Effector CD4-positive, alpha-beta T cell (primary cell): ENCODE measurements around the gene PCOLCE2. TPM values are rescaled to one million over a fixed set of nuclear protein-coding genes. Genes with fewer than 3 reads are reported as not detected.

Source experiments
- DNase-seq: peaks from one replicate; pipeline ENCODE4 v3.0.0-alpha.2; 2020
- total RNA-seq: gene quantifications from one replicate; lab custom pipeline; 2026; lab: John Stamatoyannopoulos, UW

Gene PCOLCE2, protein sequence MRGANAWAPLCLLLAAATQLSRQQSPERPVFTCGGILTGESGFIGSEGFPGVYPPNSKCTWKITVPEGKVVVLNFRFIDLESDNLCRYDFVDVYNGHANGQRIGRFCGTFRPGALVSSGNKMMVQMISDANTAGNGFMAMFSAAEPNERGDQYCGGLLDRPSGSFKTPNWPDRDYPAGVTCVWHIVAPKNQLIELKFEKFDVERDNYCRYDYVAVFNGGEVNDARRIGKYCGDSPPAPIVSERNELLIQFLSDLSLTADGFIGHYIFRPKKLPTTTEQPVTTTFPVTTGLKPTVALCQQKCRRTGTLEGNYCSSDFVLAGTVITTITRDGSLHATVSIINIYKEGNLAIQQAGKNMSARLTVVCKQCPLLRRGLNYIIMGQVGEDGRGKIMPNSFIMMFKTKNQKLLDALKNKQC
- total RNA-seq = not detected

DNA sequence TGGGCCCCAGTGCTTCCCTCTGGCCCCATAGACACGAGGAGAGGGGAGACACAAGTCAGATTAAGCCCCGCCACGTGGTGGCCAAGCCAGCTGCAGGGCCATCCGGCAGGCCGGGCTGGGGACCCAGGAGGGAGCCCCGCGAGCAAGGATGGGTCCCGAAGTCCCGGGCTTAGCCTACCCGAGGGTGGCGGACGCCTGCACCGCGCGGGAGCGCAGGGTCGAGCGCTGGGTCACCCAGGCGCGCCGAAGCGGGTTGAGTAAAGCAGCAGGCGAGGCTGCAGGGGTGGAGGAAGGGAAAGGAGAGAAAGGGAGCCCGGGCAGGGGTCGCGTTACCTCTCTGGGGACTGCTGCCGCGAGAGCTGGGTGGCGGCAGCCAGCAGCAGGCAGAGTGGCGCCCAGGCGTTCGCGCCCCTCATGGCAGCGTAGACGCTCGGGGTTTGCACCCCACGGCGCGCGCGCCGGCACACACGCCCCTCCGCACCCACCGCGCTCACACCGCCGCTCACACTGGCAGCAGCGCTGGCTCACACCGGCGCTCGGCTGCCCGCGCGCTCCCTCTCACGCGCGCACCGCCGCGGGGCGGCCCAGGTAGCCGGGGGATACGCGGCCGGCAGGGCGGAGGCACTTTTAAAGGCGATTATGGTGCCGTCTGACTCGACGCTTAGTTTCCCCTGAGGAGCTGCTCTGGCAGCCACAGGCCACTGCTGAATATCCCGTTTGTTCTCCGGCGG lies at the start of gene PCOLCE2:
PCOLCE2 (minus strand) TSS at position 603 of the 731 bp plus-strand sequence; CDS start at position 416, 187 bp downstream.
- no peak for DNase-seq

DNA sequence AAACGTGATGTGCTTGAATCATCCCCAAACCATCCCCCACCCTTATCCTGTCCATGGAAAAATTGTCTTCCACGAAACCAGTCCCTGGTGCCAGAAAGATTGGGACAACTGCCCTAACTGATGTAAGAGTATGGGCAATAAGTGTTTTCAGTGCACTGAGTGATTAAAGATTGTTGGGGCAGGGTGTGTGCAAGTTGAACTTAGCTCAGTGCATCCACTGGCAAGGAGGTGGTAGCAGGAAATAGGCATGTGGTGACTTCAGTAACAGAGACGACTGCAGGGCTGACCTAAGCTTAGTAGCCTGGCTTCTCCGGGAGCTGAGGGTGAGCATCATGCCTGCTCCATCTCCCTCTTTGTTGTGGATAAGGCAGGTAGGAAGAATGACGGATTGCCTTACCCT lies 47.1 kb upstream of the PCOLCE2 start:
- no peak for DNase-seq

DNA sequence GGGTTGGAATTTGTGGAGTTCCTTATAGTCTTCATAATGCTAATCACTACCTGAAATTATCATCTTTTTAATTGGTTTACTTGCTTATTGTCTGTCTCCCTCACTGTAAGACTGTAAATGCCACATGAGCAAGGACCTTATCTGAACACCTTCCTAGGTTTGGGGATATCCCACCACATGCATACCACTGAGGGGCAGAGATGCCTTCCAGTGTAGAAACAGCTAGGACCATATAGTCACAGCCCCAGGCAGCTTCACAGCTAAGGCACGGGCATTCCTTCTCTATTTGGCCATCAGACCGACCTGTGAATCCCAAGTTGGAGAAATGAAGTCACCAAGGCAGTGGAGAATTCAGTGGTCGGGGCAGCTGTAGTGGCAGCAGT lies 46.0 kb upstream of the PCOLCE2 start:
- no peak for DNase-seq

DNA sequence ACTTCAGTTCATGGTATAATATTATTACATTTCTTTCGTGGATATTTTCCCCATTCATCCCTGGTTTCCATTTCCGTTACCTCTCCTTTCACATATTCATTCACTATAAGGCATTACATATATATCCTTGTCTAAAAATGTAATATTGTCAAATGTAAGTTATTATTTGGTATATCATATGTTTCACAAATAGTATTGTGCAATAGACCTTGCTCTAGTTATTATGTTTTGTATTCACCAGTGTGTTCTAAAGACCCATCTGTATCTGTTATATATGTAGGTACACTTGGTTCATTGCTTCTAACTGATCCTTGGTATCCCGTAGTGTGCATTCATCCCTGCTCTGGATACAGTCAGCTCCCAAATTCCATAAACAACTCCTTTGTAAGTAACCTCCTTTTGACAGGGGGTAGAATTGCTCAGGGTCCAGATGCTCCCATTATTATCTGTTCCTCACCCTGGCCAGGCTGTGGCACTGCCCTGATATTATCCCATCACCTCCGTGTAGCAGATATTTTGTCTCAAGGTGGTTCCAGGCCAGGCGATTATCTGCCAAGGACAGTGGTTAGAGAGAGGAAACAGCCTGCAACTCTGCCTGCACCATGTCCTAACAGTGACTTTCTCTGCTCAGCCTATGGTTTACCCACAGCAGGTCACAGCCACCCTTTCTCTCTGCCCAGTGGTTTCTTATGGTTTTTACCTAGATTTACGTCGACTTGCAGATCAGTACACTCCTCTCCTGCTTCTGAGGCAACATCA lies 45.4 kb upstream of the PCOLCE2 start:
- DNase-seq = no peak

DNA sequence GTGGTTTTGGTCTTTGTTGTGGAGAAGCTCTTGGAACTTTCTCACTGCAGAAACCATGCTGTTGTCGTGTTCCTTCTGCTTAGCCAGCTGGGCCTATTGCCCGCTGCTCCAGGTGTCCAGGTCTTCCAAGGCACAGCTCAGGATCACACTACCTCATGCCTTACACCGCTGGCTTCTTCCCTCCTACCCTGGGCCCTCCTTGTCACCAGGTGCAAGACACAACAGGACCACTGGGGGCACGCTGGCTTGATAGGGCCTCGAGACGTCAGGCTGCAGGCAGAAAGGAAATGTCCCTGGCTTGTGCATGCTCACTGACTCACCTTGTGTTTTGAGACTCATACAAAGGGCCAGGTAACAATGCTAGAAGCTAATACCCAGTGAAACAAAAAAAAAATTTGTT lies 42.3 kb upstream of the PCOLCE2 start:
- DNase-seq = no peak

DNA sequence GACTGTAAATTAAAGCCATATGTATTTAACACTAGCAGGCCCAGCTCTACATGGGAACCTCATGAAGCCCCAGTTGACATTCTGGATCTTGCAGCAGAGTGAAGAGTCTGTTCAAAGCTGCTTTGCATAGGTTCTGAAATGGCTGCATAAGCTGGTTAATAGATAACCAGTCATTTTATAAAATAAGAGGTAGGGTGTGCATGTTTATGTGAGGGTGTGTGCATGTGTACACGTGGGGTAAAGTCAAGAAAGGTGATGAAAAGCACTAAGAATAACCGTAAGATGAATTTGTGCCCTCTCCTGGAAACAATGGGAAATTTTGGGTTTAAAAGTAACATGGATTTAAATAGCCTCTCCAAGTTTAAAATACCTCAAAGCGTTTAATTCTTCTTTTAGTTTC lies 41.6 kb upstream of the PCOLCE2 start:
- no peak for DNase-seq

DNA sequence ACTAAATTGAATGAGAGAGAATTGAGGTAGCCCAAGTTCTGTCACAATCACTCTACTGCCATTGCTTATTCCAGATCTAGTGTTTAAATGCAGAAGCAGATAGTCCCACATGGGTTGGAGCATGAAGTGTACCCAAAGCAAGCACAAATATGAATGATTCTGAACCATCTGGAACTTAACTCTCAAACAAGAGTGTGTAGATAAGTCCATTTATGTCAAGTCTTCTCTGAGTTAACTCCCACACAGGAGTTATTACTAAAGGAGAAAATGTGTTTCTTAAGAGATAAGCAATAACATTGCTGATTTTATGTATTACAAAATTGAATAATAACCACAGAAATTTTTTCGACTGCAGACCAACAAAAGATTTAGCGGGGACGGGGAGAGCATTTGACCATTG lies 41.0 kb upstream of the PCOLCE2 start:
- no peak for DNase-seq

DNA sequence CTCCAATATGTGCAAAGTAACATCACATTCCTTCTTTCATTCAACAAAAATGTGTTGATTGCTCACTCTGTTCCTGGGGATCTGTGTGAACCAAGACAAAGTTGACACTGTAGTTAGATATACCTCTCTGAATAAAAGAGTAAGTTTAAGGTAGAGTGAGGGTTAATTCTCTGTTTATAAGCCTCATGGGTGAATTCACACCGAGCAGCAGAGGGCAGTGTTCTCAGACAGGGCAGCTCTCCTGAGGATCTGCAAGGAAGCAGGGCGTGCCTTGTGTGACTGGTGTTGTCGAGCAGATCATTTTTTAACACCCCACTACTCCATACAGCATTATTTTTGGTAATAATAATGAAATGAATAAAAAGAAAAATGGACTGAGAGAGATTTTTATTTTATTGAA lies 40.2 kb upstream of the PCOLCE2 start:
- no peak for DNase-seq

DNA sequence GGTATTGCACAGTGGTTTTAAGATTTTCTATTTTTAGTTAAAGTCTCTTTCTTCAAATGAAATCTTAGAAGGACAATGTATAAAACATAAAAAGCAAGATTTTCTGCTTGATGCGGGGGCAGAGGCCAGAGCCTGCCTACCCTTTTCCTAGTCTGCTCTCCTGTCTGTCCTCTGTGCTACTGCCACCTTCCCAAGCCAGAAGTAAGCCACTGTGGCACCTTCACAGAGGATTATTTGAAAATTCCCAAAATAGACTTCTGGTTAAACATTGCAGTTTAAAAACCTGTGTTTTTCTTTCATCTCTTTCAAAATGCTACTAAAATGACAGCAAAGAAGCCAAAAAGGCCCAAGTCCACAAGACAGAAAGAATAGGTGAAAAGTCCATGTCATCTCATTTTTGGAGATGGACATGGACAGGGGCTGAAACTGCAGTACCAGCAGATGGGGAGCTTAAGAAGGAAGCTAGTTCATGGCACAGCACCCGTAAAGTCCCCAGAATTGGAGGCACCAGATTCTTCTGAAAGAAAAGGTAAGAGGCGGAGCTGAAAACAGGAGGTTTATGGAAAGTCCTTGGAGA lies 37.6 kb upstream of the PCOLCE2 start:
- DNase-seq = no peak

DNA sequence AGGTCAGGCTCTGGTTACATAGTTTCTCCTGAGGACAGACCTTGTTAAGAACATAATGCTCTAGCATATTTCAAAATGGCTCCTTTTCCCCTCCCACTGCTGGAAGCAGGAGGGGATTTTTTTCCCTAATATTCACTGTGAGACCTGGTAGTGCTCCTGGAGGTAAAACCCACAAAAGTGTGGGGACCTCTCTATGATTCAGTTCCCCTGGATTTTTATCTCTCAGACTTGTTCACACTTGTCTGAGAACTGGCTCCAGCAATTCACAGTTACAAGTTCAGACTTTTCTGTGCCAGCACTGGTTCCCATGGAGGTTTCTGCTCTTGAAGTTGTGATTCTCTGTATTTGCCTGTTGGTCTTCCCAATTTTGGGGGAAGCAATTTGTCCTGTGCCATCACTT lies 36.3 kb upstream of the PCOLCE2 start:
- DNase-seq = no peak

DNA sequence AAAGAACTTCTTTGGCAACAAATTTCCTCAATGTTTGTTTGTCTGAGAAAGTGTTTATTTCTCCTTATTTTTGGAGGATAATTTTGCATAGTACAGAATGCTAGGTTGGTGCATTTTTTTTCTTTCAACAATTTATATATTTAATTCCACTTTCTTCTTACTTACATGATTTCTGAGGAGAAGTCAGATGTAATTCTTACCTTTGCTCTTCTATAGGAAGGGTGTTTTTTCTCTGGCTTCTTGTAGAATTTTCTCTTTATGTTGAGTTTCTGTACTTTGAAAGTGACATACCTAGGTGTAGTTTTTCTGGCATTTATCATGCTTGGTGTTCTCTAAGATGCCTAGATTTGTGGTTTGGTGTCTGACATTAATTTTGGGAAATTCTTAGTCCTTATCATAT lies 34.8 kb upstream of the PCOLCE2 start:
- DNase-seq = no peak

DNA sequence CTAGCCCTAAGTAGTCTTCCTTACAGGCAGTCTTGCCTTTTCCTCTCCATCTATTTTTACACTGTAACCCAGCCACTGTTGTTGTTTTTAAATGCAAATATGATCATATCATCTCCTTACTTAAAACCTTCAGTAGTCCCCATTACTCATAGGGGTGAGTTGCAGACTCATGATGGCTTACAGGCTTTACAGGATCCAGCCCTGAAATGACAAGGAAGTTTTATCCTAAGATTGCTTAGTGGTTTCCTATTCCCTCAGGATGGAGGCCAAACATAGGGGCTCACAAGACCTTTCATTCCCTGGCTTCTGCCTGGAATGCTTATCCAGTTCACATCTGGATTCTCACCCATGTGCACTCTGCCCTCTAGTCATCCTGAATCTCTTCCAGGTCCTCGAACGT lies 27.7 kb upstream of the PCOLCE2 start:
- DNase-seq = no peak

DNA sequence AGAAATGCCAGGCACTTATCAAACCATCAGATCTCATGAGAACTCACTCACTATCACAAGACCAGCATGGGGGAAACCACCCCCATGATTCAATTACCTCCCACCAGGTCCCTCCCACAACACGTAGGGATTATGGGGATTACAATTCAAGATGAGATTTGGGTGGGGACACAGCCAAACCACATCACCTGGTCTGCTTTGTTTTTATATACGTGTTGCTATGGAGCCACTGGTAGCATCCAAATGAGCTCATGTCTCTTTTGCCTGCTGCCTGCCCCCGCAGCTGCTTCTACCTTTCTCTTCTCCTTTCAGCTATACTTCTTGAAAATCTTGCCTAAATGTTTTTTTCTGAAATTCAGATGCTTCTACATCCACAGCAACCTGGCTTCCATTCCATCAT lies 26.8 kb upstream of the PCOLCE2 start:
- DNase-seq = no peak

DNA sequence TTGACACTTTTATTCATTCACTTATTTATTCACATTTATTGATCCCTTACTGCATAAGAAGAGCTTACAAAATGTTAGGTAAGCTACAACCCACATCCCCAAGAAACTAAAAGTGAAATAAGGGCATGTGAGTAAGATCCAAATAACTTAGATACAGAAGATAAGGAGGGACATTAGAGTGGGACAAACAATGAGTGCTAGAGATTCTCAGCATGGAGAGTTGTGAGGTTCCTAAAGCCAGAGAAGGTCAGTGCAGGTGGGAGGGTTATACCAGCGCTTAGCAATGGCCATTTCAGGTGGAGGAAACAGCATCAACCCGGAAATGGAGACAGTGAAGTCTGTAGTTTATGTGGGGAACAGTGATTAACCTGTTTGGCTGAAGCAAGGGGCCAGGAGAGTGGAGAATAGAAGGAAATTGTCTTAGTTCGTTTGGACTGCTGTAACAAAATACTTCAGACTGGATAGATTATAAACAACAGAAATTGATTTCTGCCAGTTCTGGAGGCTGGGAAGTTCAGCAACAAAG lies 25.5 kb upstream of the PCOLCE2 start:
- no peak for DNase-seq

DNA sequence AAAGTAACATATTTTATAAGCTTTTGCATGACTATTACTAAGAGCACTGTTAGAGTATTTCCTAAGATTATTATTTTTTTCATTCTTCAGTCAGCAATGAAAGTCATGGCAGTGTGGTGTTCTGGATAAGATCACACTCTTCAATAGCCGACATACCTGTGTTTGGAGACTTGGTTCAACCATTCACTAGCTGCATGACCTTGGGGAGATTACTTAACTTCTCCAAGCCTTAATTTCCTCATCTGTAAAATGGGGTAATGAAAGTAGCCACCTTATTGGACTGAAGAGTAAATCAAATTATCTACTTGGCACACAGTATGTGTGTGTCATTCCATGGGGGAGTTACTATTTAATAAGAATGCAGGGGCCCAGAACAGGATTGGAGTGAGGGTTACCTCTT lies 24.5 kb upstream of the PCOLCE2 start:
- no peak for DNase-seq

DNA sequence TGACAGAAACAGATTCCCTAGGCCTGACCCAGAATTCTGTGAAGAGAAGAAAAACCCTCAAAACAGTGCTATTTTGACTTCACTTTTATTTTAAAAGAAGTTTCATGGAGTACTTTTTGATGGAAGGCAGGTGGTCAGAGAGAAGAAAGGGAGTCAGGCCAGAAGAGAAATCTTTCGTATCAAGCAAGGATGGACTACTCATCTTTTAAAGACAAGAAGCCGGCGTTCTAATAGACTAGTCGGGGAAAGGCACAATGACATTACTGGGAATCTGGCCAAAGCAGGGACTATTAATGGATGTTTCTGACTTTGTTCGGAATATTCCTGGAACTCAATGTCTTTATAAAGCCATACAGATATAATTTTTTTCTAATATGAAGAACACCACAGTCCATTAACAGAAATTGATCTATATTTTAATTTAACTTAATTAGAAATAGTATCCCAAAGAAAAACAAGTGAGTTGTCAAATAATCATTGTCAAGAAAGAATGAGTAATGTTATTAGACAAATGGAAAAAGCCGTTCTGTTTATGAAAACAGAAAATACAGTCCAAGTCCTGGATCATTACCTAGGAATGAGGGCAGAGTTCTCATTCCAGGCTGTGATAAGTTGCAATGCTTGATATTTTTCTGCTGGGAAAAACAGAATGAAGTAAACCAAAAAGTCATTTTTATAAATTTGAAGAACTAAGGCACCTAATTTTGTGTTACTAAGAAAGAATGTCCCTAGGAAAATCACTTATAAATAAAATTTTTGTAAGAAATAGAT lies 23.7 kb upstream of the PCOLCE2 start:
- DNase-seq = no peak

DNA sequence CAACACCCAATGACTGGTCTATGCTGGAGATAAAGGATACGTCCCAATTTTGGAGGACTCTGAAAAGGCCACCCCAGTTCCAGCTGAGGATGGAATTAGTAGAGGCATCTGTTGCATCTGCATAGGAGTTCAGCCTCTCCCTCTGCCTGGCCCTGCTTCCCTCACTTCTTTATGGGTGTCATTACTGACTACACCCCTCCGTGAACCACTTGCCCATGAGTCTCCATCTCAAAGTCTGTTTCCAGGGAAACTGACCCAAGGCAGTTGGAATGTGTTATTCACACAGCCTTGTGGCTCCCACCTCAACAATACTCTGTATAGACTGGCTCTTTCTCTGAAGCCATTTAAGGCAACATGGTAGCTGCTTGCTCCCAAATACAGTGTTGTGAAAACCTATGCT lies 21.4 kb upstream of the PCOLCE2 start:
- DNase-seq = no peak

DNA sequence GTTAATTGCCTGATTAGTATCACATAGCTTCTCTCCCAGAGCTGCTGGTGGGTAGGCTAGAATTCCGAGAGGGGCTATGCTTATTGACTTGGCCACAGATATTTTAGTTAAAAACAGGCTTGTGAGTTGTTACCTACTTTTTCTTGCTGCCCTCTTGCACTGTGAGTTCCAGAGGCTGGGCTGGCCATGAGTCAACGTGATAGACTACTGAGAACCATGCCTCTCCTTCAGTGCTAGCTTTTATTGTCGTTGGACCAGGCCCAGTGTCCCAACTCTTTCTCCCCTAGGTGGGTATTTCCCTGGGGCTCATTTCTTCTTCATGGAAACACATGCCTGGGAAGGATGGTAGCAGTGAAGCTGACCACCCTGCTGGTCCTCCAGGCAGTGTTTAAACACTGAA lies 20.4 kb upstream of the PCOLCE2 start:
- no peak for DNase-seq

DNA sequence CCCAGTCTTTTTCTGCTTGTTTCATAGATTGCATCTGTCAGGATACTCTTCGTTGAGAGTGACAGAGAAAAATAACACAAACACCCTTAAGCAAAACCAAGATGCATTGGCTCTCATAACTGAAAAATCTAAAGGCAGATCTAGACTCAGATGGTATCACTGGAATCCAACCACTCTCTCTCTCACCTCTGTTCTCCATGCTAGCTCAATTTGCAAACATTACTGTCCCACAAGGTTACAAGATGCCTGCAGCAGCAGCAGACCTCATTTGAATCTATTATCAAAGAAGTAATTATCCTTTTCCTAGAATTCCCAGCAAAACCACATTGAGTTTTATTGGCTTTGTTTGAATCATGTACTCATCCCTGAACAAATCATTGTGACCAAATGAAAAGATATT lies 19.1 kb upstream of the PCOLCE2 start:
- no peak for DNase-seq

DNA sequence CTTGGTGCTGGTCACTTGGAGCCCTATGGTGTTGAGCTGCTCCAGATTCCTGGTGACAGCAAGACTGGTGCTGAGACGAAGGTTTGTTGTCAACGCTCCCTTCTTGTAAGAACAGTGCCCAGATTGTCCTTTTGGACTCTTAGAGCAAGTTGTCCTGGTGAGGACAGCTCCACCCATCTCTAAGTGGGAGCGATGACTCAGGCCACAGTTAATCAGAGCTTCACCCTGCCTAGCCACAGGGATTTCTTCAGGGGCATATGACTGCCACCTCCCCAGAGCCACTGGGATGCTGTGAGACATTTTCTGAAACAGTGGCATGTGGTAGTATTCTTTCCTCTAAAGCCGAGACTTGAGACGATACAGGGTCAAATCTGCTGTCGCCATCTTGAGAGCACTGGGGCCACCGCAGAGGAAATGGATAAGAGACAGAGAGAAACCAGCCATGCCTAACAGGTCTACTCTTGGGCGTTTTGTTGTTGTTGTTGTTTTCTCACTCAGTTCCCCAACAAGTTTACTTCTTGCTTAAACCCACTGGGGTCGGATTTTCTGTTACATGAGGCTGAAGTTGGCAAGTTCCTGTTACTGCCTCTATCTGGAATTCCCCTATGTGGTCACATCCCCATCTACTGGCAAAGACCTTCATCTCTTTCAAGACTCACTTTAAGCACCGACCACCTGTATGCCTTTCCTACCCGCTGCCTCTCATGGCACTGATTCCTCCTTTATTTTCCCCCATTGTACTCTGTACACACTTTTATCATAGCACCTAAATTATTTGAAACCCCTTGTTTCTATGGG lies 16.0 kb upstream of the PCOLCE2 start:
- DNase-seq = no peak

DNA sequence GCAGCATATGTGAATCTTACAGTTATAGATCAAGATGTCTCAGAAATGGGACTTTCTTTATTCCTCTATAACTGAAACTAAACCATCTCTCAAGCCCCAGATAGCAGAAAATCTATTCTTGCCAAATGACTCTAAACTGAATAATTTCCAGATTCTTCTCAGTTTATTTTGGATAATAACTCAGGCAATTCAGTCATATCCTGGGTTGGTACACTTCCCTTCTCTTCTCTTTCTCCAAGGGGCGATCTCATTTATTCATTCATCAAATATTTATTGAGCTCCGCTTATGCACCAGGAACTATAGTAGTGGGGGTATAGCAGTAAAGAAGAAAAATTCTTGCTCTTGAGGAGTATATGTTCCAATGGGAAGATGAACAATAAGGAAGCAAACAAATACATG lies 13.5 kb upstream of the PCOLCE2 start:
- DNase-seq = no peak
